NCI-H774 (cell line): ENCODE data around the gene PRDX1.
"Not testable (repeated sequence)": the region's sequence is repeated elsewhere in the genome, so short reads cannot be mapped to it uniquely, and the experiment has no call there.

Experiments
- DNase-seq: peaks from one replicate; lab custom pipeline; 2025; lab: John Stamatoyannopoulos, UW

PRDX1 gene

GRCh38 chr1:45503462-45504360 lies 18.0 kb downstream of the PRDX1 start:
- no peak for DNase-seq

DNA sequence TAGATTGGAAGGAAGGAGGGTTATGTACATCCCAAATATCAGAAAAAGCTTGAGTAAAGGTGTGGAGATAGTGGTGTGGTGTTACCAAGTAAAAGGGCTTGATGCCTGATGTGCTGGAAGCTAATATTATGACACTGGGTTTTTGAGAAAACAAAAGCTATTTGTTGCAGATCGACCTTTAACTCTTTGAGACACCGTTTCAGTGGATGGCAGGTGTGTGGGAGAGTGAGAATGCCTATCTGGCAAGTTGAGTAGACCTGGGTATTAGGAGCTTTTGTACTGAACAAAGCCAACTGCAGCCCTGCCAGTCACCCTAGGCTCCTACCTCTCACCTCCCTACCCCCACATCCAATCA lies 20.2 kb downstream of the PRDX1 start:
- DNase-seq = no peak

DNA sequence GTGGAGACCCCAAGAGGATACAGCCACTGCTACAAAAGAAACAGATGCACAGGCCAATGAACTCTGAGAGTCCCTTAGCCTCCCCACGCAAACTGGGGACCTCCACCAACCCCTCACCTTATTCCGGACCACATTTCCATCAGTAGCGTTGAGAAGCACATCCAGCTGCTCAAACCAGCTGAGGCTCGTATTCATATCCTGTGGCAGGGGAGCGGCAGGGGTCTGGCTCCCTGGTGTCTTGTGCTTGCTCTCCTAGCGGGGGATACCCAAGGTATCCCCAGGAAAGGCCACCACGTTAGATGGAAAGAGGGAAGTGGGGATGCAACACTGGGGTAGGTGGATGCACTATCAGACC lies 22.3 kb downstream of the PRDX1 start:
- no peak for DNase-seq

DNA sequence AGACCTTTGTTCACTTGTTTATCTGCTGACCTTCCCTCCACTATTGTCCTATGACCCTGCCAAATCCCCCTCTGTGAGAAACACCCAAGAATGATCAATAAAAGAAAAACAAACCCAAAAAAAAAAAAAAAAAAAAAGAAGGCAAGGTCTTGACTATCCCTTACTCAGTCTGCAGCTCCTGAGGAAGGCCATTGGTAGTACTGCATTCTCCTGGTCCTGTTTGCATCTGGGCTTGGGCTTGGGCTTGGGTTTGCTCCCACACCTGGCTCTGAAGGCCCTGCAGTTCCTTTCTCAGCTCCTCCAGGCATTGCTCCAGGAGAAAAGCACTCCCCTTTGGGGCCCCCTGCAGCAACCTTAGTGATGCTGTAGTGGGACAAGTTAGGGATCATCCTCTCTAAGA lies 23.4 kb downstream of the PRDX1 start:
- DNase-seq = no peak

- peak; percentile 44 for DNase-seq
Observed at GRCh38 chr1:45493116-45493697, 28.5 kb downstream of the PRDX1 start.

- DNase-seq = no peak
Observed at GRCh38 chr1:45492691-45493090, 29.0 kb downstream of the PRDX1 start.

DNA sequence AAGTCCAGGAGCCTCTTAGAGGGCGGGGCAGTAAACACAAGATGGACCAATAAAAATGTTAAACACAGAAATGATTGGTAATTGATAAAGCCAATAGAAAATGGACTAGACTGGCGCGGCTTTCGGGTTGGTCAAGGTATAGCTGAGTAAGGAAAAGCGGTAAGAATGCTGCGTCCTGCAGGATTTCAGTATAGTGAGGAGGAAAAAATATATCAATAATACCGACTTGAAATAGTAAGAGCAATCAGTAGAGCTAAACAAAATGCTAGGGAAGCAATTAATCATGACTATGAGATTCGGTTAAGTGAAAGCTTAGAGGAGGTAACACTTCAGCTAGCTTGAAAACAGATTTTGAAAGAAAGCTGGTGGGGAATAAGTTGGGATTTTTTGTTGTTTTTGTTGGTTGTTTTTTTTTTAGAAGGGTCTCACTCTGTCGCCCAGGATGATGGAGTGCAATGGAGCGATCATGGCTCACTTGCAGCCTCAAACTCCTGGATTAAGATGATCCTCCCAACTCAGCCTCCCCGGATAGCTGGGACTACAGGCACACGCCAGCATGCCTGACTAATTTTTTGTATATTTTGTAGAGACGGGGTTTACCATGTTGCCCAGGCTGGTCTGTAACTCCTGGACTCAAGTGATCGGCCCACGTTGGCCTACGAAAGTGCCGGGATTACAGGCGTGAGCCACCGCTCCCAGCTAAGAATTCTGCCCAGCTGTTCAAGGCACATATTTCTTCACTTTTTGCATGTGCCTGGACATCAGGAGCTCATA lies 30.0 kb downstream of the PRDX1 start:
- DNase-seq = no peak

DNA sequence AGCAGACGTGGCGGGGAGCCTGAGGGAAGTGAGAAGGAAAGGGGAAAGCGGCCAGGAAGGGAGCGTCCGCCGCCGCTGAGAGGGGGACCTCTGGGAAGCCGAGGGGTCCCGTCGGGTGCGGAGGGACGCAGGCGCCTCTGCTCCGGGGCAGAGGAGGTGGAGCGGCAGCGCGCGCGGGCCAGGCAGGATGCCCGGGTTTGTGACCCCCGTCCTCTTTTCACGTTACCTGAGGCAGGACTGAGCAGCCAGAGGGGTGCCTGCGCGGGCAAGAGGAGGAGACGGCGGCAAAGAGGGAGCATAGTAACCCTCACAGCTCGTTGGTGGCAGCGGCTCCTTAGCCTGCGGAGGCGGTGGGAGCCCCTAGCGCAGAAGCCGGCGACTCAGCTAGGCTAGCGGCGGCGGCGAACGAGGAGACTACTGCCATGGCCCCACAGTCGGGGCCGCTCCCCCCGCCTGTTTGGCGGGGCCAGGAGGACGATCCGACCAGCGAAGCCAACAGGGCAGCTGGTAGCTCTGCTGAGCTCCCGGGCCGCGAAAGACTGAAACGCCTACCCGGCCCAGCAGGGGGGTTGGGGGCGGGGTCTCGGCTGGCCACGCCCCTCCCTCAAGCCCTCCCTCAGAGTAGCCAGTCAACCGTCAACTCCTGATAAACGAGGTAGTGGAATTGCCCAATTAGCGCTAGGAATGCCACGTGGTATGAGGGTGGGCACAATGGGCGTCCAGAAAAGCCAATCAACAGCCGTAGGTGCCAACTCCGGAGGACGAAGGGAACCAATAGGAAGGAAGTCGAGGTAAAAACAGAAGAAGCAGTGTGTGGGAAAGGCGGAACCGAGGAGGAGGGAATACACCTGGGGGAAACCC lies 30.8 kb downstream of the PRDX1 start, which contains the start of gene TESK2:
Gene TESK2 (minus strand): TSS at position 538 of the 861 bp plus-strand sequence. CDS start 33,378 bp downstream, outside the sequence.
- peak; percentile 100 for DNase-seq

DNA sequence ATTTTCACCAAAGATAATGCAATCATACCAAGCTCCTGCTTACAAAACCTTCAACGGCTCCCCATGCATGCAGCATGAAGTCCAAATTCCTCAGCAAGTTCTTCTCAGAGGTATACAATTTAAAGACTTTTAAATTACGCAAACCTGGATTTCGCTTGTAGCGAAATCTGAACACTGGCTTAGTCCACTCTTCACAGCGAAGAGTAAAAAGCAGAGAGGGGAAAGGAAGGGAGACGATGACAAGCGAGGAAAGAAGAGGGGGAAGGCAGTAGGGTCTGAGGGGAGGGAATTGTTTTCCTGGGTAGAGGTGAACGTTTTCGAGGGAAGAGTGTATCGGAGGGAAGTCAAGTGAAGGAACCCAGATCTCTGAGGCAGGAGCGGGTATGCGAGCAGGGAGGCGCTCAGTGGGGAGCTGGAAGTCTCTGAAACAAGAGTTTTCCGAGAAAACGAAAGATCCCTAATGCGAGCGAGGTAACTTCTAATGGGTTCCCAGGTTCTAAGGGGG lies 31.5 kb downstream of the PRDX1 start:
- DNase-seq = peak; percentile 52

- DNase-seq = not testable (repeated sequence)
Observed at GRCh38 chr1:45489379-45489778, 32.3 kb downstream of the PRDX1 start.

DNA sequence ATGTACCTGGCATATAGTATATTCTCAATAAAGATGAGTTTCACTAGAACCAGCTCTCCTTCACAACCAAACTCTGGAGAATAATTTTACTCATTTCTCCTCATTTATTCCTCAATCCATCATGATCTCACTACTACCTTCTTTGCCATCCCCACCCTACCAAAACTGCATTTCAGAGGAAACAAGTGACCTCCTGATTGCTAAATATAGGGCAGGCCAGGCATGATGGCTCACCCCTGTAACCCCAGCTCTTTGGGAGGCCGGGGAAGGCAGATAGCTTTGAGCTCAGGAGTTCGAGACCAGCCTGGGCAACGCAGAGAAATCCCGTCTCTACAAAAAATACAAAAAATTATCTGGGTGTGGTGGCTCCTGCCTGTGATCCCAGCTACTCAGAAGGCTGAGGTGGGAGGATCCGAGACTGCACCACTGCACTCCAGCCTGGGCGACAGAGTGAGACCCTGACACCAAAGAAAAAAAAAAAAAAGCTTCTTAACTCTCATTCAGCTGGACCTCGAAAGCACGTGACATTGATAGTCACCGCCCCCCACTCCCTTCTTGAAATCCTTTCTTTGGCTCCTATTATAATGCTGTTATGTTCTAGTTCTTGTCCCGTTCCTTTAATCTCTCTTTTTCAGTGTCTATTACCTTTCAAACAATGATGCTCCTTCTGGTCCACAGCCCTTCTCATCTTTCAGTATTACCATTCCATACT lies 32.9 kb downstream of the PRDX1 start:
- DNase-seq = no peak

GRCh38 chr1:45485949-45486348 lies 35.7 kb downstream of the PRDX1 start:
- no peak for DNase-seq

DNA sequence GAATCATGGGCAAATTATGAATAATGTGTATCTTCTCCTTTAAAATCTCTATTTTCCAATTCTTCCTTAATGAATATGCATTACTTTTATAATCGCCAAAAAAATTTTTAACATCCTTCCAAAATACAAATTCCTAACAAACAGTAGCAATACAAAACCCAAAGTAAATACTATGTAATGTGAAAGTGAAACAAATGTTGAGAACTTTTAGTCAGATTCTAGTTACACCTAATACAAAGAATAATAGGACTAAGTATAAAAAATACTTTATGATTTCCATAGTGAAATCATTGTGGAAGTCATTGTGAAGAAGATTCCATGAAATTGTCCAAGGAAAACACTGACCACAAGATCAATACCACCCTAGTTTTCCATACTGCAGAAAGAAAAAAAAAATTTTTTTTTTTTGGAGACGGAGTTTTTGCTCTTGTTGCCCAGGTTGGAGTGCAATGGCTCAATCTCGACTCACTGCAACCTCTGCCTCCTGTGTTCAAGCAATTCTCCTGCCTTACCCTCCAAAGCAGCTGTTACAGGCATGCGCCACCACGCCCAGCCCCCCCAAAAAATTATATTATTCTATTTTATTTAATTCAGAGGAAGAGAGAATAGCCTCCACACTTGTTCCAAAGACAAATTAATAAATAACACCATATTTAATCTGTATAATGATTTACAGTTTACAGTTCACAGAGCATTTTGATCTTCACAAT lies 42.5 kb downstream of the PRDX1 start:
- DNase-seq = no peak

- DNase-seq = peak; percentile 39
Observed at GRCh38 chr1:45478121-45478814, 43.4 kb downstream of the PRDX1 start.

GRCh38 chr1:45477646-45478045 lies 44.0 kb downstream of the PRDX1 start:
- peak; percentile 31 for DNase-seq

DNA sequence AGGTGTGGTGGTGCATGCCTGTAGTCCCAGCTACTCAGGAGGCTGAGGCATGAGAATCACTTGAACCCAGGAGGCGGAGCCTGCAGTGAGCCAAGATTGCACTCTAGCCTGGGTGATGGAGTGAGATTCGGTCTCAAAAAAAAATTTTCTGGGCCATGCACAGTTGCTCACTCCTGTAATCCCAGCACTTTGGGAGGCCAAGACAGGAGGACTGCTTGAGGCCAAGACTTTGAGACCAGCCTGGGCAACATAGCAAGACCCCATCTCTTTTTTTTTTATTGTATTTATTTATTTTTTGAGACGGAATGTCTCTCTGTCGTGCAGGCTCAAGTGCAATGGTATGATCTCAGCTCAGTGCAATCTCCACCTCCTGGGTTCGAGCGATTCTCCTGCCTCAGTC lies 47.5 kb downstream of the PRDX1 start:
- DNase-seq = not testable (repeated sequence)

- DNase-seq = no peak
Observed at GRCh38 chr1:45473302-45473701, 48.4 kb downstream of the PRDX1 start.

GRCh38 chr1:45470306-45470798 lies 51.3 kb downstream of the PRDX1 start:
- DNase-seq = no peak

- DNase-seq = not testable (repeated sequence)
Observed at GRCh38 chr1:45467353-45467752, 54.3 kb downstream of the PRDX1 start.
